ENCODE measurements around the gene STRIP1.
"Not testable (repeated sequence)": the region's sequence is repeated elsewhere in the genome, so short reads cannot be mapped to it uniquely, and the experiment has no call there.

STRIP1 gene

GRCh38 chr1:110070671-110071242, 36.3 kb downstream of the STRIP1 start, which contains the start of gene ALX3:
ALX3 (minus strand) TSS chr1:110070672; CDS start chr1:110070612, 60 bp downstream.
- DNase-seq = no peak

DNA sequence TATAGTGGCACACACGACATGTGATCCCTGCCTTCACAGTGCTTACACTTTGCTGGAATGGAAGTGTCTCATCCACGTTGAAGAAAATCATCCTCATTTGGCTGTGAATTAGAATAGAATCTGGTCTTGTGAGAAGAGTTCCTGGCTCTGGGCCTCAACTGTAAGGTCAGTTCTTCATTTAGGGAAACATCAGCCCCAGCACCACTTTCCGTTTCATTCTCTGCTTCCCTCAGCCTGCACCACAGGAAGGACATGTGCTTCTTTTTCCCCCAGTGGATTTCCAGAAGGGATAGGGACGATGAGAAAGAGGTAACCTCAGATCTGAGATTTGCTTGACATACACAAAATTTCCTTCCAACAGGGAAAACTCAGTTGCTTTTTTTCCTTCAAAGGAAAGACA, 39.7 kb downstream of the STRIP1 start:
- no peak for DNase-seq

- DNase-seq = no peak
Observed at GRCh38 chr1:110076789-110077500, 42.5 kb downstream of the STRIP1 start.

DNA sequence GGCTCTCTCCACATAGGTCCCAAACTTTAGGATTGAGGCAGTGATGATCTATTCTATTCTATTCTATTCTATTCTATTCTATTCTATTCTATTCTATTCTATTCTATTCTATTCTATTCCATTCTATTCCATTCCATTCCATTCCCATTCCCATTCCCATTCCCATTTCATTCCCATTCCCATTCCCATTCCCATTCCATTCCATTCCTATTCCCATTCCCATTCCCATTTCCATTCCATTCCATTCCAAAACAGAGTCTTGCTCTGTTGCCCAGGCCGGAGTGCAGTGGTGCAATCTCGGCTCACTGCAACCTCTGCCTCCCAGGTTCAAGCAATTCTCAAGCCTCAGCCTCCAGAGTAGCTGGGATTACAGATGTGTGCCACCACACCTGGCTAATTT, 45.6 kb downstream of the STRIP1 start:
- not testable (repeated sequence) for DNase-seq

GRCh38 chr1:110081061-110081460, 46.6 kb downstream of the STRIP1 start:
- DNase-seq = no peak

DNA sequence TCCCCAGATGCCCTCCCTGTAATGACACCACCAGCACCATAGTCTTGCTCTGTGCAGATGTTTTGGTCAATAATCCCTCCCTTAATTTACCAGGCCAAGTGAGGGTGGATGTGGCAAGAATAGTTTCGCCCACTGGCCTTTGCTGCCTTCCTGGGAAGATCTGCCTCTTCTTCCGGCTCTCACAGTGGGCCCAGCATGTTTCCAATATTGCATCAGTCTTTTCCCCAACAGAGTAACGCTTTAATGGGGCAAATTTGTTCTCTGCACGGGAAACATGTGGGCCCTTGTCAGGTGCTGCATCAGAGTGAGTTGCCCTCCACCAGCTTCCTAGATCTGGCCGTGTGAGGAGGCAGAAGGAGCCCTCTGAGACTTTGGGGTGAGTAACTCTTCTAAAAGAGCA, 48.1 kb downstream of the STRIP1 start:
- DNase-seq = no peak

DNA sequence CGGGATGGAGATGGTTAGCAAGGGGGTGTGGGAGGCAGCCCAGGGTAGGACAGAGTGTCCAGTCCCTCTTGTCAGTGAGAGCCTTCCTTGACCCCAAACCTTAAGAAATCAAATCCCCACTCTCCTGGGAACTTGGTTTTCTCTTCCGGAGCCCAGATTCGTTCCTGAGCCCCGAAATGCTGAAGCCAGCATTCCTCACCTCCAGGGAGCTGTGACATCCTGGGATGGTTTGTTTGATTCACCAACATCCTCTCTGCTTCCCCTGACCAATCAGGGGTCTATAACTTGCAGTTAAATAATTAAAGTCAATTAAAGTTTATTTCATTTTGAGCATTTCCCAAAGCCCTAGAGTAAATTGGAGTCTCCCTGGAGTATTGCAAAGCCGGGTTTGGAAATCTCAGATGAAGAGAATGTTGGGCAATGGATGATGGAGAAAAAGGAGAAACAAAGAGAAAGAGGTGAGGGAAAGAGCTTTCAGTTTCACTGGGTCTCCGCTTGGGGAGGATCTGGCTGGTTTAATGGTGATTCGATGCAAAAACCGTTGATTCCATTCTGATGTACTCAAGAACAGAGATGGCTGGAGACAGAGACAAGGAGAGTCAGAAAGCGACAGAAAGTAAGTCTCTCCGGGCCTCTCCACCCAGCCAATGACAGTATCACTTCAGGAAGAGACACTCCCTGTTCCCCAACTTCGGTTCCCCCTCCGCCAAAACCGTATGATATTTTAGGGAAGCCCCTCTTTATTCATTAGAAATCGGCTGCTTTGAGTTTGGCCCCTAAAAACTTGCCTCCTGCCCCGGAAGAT, 48.8 kb downstream of the STRIP1 start:
- DNase-seq = no peak

- no peak for DNase-seq
Observed at GRCh38 chr1:110083866-110084226, 49.4 kb downstream of the STRIP1 start.

- DNase-seq = no peak
Observed at GRCh38 chr1:110084227-110085078, 50.0 kb downstream of the STRIP1 start.

GRCh38 chr1:110085671-110086070, 51.2 kb downstream of the STRIP1 start:
- DNase-seq = no peak

DNA sequence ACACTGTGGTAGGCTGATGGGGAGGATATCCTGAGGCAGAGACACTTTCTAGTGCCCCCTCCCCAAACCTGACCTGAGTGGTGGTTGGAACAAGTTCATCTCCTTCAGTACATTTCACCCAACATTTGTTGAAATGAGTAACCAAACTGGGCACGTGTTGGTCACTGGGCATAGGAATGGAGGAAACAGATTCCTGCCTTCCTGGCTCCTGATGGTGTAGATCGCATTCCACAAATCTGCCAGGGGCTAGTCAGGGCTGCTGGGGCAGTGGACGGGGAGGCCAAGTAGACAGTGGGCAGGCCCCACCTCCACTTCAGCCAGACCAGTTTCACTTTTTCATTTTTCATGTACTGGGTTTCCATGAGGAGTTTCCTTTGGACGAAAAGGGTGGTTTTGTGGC, 52.5 kb downstream of the STRIP1 start:
- DNase-seq = no peak

DNA sequence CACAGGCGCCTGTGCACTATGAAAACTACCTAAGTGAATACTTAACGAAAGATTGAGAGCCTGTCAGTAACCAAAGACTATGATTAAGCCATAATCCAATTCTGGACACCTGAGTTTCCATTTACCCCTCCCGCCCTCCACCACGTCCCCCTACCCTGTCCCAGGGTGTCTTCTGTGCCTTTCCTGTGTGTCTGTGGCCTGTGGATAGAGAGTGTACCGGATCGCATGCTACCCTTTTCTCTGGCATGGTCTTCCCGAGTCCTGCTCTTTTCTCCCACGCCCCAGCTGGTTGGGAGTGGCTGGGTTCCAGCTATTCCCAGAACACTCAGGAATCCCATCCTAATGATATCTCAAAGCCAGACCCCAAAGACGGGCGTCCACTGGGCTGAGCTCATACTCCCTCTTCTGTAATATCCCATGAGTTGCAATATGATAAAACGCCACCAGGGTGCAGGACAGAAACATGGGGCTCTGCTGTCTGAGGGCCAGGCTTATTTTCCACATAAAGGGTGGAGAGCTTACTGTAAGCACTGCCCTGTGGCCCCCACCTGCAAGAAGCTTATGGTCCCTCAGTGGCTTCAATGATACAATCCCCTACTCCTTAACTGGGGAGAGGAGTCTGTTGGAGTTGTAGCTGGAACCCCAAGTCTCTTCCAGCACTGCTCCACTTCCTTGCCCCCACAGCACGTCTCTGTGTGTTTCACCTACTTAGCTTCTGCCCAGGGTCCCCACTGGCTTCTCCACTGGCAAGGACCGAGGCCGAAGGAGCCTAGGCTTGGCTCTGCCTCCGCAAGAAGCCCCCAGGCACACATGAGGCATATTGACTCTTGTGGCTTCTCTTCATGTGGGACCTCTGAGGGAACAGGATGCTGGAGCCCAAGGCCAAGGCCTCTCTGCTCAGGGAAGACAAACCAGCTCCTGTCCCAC, 53.7 kb downstream of the STRIP1 start:
- DNase-seq = peak; percentile 9

DNA sequence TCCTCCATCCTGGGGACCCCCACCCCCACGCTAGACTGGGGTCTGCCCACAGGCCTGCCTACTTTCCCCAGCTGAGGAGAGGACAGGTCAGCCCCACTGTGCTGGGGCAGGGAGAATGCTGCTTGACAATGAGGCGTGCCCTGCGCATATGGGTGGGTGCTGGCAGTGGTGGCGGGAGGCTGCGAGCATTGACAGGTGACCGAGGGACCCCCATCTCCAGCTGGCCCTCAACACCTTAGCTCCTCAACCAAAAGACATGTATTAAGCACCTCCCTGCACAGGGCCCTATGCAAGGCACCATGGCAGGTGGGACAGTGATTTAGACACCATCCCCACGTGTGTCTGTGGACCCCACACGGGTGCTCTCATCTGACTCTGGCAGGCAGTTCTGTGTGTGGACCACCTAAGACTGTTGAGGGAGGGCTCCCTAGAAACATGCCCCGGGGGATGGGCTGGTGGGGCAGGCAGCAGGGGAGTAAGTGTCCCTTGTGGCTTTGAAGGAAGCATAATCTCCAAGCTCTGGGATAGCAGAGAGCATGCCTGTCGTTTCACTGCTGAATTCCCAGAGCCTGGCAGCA, 54.4 kb downstream of the STRIP1 start:
- DNase-seq = no peak

- DNase-seq = no peak
Observed at GRCh38 chr1:110089561-110090275, 55.3 kb downstream of the STRIP1 start.

DNA sequence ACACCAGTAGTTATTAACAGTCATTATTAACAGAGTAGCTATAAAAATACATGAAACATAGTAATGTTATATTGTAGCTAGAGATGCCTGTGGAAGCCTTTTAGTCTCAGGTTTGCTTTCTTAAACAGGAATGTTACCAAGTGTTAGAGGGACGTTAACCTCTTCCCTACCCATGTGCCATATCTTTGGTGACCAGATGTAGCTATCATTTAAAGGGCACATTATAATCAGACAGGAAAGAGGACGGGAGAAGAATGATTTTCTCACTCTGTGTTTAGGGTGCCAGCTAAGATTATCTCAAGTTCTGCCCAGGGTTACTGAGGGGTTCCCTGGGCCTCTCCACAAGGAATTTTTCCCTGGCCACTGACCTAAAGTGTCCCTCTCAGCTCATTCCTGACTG, 57.0 kb downstream of the STRIP1 start:
- DNase-seq = no peak

GRCh38 chr1:110091791-110092190, 57.4 kb downstream of the STRIP1 start:
- no peak for DNase-seq

GRCh38 chr1:110092991-110093390, 58.6 kb downstream of the STRIP1 start:
- no peak for DNase-seq

GRCh38 chr1:110094931-110095654, 60.7 kb downstream of the STRIP1 start:
- DNase-seq = no peak

DNA sequence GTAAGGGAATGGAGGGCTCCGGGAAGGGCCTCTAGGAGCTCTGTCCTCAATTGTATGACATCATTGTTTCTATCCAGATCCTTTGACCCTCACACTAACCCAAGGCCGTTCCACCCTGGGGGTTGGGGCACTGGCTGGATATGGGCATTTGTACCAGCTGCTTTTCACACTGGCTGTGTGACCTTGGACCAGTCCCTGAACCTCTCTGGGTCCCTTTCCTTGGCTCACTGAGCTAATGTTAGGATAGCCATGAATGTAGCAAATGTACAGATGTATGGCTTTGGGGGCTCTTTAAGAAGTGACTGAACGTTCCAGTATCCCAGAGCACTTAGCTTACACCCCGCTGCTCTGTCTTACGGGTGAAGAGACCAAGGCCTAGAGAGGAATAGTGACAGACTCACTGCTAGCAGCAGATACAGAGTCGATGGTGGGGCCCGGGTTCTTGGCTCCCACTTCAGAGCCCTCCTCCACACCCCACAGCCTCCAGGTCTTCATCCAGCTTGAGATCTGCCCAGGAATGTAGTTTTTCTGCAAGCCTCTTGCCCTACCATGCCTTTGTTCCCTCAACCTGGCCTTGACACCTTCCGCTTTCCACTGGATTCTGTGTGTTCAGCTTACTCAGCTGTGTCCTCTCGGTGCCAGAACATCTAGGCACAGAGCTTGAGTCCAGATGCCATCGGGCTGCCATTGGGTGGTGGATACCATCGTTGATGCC, 63.2 kb downstream of the STRIP1 start:
- no peak for DNase-seq

Data from NCI-H2081 treated with DMSO at 0.1 percent for 48 hours (cell line).